HG02623 (cell line): Measurements from ENCODE around the gene ZIC1.

ENCODE experiments used
- ATAC-seq: cut with Tn5 transposase; IDR thresholded peaks from one replicate; pipeline ENCODE4 v1.9.1; 2021; ENCODE audit warnings: moderate library complexity; ENCODE audit not compliant: unreplicated experiment

ZIC1 gene

DNA sequence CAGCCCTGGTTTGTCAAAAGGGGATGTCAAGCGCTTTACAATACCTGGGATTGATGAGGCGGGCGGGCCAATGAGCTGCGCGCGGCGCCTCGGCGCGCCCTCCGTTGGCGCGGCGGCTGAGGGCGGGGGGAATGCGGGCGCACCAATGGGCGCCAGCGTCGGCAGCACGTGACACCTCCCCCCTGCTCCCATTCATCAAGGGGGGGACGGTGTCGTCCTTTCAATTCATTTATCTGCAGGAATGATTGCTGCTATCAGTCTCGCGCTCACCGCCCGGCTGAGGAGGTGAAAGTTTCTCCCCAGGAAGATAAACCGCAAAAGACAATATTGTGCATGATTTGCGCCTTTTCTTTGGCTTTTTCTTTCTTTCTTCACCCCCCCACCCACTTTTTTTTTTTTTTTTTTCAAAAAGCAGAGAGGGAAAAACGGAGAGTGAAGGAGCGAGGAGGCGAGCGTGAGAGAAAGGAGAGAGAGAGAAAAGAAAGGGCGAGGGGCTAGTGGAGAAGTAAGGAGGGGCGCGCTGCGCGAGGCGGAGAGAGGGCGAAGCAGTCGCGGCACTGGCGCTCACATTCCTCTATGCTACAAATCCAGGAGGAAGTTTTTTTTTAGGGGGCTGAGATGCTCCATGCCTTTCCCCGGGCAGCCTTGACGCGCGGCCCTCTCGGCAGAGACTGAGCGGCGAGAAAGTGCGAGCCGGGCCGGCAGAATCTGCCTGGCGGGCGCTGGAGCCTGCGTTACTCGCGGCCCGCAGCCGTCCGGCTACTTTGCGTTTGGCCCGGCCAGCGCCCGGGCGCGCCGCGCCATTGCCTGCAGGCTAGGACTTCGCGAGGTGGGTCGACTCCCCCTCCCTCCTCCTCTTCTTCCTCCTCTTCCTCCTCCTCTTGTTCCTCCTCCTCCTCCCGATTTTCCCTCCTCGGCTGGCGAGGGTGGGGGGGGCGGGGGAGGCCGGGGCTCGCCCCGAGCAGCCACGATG is at the start of gene ZIC1:
TSS of gene ZIC1 (plus strand) at position 223 of the 973 bp plus-strand sequence. CDS start at position 971, 748 bp downstream.
- no peak for ATAC-seq

DNA sequence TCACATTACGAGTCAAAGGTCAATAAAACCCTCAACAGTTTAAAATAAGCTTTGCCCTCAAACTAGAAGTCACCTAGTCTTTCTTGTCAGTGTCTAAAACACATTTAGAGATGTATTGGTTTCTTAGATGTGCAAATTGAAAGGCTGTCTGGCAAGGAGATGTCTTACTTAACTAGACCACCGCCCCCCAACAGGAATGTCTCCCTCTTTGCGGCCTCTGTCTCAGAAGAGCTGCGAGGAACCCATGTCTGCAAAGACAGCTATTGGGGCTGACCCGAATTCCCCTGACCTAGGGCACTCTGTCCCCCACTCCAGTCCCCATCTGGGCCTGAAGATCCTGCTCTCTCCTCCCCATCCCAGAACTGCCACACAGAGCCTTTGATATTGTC is 49.1 kb upstream of the ZIC1 start:
- no peak for ATAC-seq

DNA sequence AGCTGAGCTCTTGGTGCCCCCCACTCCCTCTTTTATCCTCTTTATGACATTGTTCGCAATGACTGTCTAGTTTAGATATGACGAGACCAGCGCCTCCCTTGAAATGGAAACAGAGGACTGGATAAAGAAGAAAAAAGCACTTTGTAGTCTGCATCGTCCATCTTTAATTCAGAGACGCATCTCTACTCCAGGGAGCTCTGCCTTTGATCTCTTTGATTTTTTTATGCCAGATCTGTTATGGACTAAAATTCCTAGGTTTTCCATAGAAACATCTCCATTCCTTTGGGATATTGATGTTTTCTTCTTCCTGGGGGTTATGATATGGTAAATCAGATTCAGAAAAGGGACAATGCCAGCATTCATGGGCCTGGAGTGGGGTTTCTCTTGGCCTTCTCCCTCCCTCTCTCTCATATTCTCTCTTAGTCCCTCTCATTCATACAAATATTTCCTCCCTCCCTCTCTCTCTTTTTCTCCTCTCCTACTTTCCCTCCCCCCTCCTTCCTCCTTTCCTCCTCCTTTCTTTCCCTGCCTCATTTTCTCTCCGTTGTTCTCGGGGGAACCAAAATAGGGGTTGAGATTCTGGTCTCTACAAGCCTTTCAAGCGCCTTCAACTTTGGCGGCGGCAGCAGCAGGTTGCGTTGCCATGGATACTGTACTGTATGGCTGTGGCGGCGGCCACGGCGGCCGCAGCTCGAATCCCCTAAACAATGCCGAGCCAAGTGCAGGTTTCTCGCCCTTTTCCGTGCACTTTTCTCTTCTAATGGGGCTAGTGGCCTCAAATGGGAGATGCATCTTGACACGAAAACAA is 48.3 kb upstream of the ZIC1 start:
- no peak for ATAC-seq

DNA sequence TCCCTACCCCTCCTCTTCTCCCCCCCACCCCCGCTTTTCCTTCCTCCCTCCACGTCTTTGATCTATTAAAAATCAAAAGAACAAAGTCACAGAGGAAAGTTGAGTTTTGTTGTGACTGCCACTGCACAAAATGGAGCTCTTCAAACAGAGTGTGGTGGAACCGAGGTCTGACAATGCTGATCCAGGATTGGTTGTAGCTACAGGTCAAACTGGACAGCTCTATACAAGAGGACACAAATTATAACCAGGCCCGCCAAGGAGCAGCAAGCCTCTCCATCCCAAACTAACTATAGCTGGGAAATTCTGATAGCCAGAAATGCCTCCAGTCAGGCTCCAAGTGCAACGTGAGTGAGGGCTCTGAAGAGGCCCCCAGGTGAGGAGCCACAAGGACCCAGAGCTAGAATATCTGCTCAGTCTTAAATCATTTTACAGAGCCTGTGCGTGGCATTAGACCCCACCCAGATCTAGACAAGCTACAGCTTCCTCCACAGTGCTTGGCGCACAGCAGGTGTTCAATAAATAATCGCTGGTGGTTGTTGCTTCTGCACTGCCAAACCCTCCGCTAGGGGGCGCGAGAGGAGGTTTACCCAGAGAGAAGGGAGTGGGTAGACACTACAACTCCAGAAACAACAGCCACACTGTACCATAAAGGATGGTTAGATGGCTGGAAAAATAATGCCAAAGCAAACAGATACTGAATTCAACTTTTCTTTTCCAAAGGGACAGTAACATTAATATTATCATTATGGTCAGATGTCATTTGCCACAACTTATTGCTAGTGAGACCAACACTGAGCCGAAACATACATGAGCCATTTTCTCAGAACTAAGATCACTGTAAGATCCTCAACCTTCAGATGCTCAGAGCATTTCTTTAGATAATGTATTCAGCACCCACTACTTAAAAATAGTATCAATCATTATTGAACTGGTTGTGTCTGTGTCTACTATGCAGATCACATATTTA is 47.4 kb upstream of the ZIC1 start:
- ATAC-seq, result peak; percentile 70

DNA sequence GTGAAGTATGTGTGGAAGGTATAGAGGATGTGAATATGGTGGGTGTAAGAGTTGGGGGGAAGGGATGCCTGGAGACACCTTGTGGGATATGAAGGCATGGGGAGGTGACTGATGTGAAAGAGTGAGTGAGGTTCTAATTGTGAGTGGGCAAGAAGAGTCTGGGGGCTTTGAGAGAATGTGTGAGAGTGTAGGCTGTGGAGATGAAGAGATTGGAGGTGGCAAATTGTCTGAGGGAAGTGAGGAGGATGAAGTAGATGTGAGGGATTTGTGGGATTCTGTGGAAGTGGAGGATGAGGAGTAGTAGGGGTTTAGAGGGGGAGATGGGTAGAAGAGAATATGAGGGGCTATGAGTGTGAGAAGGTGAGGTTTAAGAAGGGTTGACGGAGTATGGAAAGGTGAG is 44.4 kb upstream of the ZIC1 start:
- no peak for ATAC-seq

DNA sequence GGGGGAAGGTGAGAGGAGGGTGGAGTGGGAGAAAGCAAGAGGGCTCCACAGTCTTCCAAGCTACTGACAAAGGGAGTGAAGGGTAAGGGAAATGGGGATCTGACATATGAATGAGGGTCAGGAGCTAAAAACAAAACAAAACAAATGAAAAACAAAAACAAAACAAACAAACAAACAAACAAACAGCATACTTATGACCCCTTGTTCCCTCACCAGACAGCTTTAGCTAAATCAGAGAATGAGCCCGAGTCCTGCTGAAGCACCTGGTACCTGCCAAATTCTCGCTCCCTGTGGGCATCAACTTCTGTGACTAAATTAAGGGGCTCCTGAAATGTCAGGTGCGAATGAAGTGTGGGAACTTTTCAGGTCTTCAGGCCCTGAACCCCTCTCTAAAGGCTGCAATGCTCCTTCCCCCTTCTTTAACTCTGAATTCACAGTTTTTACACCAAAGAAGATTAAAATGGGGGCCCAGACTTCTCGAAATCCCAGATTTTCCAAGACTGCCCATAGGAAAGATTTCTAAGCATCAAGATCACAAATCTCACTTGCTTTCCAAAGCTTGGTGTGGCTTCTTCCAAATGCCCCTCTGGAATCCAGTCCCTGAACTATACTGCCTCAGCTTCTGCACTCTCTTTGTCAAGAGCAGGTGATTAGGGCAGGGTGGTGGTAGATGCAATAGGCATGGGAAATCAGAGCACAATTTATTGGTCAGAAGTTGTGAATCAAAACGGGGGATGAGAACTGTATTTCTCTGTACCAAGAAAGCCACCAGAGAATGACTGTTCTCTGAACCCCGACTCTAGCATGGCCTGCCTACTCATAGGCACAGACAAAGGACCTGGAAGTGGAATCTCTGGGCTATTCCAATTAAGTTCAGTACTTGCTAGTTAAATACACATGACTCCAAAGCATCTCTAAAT is 43.7 kb upstream of the ZIC1 start:
- no peak for ATAC-seq

DNA sequence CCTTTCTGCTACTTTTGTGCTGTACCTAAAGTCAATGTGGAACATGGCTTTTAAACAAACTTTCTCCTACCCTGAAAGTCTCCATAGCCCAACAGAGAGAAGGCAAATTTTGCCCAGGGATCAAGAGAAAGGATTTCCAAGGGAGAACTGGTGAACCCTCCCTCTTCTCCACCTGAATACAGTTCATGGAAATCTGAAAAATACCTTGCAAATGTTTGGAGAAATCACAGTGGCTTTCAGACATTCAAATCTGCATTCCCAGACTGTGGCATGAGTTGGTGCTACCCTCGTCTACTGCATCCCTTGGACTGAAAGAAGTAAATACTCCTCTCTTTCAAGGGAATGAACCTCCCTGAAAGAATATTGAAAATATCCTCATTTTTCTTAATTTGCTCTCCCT is 41.5 kb upstream of the ZIC1 start:
- ATAC-seq, result no peak

DNA sequence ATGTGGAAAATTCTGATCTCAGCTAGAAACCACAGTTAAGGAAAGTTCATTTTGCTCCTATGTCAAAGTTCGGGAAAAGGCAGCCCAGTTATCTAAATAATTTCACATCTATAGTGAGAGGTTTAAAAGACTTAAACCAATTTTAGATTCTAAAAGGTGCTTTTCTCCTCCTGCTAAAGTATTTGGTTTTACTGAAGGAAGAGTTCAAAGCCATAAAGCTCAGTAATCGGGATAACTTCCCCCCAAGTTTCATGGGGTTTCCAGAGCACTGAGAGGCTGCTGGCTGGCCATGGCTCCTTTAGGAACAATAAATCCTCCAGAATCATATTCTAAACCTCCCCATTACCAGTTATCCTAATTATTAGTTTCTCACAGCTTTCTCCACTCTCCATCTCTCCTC is 41.0 kb upstream of the ZIC1 start:
- ATAC-seq, result no peak

DNA sequence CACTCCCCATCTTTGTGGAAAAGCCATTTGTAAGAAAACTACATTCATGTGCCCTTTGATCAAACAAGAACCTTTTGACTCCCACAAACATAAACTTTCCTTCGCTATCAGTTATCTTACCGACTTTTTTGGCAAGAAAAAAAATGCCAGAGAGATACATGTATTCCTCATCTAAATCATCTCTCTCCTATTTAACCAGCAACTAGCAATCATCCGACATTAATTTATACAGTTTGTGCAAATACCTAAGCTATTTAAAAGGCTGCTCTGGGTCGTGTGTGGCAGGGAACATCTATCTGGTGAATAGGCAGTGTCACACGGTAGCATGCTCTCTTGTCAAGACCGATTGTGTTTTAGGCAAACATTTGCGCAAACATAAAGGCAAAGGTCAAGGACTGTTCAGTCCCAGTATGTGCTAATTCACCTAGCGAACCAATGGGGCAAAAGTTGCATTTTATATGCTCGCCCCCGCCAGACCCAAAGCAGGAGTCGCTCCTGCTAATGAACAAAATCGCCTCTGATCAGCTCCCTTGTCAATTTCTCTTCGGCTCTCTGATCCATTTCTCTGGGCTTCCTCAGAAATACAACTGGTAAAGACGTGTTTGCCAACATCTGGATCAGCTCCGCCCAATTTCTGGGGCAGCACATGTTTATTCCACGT is 40.5 kb upstream of the ZIC1 start:
- no peak for ATAC-seq

DNA sequence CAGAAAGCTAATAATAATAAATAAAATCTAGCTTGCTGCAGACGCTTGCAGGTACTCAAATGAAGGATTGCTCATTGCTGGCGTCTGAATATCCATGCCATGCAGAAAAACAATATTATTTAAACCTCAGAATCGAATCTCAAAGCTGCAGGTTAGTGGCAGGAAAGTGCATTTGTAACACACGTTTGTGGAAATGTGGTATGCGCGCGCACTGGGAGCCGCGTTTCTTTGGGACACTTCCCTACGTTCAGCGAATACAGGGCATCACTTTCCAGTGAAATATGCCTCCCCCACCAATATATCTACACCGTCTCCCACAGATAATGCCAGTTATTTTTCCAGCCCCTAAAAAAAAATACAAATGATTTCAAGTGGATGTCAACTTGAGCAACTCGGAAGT is 39.9 kb upstream of the ZIC1 start:
- ATAC-seq, result no peak

DNA sequence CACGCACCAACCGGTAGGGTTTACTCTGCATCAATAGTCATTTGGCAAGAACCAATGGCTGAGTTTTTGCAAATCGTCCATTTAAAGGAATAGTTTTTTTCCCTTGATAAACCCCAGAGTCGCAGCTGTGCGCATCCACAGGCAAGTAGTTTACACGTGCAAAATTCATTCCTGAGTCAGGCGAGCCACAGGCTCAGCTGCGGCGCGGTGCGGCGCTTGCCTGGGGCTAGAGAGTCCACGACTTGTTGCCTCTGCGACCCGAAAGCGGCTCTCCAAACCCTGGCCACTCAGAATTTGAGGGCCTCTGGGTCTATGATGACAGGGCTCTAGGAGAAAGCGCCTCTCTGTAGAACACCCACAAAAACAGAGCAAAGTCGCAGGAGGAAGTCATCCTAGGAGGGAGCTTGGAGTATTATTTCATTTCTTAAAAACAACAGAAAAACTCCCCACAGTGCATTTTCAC is 39.5 kb upstream of the ZIC1 start:
- no peak for ATAC-seq

DNA sequence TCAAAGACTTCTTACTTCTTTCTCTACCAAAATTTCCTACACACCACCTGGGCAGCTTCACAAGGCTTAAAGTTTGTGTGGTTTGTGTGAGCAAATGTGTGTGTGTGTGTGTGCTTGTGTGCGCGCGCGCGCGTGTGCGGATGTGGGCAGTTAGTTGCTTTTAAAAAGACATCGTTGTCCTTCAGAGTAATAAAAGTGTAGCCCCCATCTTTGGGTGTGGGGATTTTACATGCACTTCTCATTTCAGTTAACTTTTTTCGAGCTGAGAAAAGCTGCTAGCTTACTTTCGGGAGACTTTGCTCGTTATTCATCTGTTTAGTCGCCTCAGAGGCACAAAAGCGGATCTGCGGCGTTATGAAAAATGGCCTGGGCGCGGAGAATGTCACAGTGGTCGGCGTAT is 38.8 kb upstream of the ZIC1 start:
- no peak for ATAC-seq

DNA sequence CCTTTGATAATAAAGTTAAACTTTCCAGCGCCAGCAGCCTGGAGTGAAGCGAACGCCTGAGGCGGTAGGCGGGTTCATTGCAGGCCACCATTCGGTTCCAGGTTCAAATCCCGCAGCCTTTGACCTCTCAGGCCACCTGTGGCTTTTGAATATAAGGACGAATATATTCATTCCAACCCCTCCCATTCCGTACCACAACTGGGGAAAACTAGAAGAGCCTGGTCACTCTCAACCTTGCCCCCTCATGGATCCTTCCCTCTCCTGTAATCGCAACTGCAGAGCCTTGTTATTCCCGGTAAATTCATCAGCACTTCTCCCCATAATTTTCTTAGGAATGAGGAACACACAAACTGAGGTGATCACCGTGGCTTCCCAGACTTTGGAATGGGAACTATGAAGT is 38.0 kb upstream of the ZIC1 start:
- ATAC-seq, result no peak

DNA sequence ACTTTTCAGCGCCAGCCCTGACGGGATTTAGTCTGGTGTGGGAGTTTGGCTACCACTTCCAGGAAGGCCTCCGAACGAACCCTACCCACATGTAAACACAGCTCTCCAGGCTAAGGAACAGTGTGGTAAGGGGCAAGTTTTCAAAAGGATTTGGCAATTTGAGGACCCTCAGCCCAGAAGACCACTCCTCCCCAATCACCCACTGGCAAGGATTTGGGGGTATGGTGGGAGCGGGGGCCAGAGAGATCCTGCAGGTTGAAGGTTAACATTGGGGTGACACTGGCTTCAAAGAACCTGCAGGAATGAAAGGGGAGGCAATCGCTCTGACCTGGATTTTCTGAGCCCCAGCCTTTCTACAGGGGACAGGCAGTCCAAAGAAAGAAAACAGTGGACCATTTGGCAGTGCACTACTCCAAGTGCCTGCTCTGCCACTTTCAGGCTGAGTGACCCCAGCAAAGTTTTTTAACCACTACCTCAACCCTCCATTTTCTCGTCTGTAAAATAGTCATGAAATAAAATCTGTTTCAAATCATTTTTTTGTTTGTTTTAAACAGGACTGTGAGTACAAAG is 37.3 kb upstream of the ZIC1 start:
- no peak for ATAC-seq

DNA sequence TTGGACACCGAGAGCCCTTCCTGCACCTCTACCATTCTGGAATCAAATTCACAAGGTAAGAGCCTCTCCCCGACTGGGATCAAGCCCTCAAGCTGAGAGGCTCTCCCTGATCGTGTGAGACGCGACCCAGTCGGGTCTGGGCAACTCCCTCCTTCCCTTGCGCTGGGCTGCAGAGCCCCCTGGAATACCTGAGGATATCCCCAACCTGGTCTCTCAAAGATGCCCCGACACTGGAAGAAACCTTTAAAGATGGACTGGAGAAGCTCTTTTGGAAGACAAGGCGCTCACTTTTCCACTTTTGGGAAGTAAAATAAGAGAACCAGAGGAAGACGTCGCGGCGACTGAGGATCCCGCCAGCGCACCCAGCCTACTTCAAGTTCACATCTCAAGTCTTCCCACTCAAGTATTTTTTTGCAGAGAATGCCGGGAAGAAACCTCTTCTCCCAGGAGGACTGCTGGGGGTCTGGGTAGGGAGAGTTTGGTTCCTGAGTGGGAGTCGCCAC is 36.6 kb upstream of the ZIC1 start:
- no peak for ATAC-seq

DNA sequence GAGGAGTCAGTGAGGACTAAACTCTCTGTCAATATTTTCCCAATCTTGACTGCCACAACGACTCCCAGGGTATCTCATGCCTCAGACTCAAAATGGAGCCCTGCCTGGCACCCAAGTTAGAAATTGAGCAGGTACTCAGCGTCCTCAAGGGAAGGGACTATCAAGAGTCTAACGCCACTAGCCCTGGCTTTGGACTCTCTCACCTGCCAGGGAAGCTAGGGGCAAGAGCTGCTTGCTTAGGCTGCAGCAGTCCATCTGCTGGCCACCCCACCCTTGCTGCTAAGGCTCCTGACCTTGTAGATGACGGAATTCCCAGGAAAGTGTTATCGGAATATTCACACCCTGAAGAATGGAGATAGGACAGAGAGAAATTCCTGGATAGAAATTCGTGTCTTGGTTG is 35.9 kb upstream of the ZIC1 start:
- no peak for ATAC-seq

DNA sequence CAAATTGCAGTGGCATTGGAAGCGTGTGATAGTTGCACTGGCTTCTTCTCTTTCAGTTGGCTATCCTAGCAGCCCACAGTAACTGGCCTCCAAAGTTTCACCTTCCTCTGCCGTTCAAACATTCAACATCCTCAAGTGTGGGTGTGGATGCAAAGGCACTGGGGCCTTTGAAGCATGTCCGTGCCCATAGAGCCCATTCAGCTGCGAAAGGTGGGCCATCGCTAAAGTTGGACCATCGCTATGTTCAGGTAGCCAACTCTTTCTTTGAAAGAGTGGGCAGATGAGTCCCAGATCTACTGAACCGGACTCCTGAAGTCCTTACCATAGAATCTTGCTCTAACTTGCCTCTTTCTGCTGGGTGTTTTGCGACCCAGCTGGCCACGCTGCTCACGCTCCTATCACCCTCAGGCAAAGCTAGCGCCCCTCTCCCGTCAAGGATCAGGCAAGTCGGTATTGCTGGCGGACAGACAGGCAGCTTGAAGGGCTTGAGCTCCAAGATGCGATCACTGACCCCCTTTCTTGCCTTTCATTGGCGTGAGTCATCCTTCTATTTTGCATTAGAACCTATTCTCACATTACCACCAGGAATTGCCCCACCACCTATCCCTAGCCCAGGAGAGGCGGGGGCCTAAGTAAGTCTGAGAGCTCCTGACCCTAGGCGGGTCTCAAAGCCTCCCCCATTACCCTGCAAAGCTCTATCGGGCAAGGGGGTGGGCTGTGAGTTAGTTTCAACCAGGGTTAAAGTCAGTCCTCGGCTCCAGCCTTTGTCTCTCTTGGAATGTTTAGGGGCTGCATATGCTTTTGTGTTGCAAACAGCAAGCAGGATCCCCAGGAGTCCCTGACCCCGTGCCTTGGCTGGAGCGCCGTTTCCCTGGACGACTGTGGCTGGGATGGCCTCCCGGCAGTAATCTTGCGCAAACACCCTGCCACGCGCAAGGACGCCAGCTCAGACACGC is 31.5 kb upstream of the ZIC1 start:
- ATAC-seq, result no peak
